HG02943 (cell line): ENCODE results near the gene PSMD3.

Experiments used
- ATAC-seq: cut with Tn5 transposase; IDR thresholded peaks from one replicate; pipeline ENCODE4 v1.9.1; 2021; ENCODE audit warnings: mild to moderate bottlenecking, low read depth, moderate library complexity; ENCODE audit not compliant: unreplicated experiment

The PSMD3 gene

GRCh38 chr17:40019140-40019991 lies 38.8 kb downstream of the PSMD3 start:
- no peak for ATAC-seq

DNA sequence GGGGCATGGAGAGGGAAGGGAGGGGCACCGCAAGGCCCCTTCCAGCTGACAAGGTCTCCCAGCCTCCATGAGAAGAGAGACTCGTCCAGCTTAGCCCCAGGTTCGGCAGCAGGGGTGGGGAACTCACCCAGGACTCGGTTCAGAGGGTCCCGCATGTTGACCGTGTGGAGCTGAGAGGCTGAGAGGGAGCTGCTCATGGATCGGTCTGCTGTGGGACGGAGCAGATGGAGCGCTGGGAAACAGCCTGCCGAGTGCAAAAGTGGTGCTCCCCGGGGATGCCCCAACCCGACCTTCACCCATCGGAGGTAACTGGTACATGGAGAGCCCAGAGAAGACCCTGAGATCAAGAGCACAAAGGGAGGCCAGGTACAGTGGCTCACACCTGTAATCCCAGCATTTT lies 39.5 kb downstream of the PSMD3 start:
- no peak for ATAC-seq

- ATAC-seq: no peak
Measured at GRCh38 chr17:40021451-40021971, 40.9 kb downstream of the PSMD3 start.

DNA sequence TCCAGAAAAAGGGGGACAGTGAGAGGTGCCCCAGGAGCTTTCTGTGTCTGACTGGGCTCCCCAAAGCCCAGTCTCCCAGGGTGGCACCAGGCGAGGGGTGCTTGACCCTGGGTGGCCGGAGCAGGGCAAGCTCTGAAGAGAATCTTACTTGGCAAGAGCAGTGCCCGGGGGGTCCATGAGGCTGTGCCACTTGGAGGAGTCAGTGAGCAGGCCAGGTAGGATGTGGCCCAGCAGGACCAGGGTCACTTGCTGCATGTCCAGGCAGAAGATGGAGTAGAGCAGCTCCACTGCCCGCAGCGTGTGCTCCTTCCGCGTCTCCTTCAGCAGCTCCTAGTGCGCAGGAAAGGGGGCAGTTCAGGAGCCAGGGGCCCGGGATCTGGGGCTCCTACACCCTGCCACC lies 41.9 kb downstream of the PSMD3 start:
- no peak for ATAC-seq

DNA sequence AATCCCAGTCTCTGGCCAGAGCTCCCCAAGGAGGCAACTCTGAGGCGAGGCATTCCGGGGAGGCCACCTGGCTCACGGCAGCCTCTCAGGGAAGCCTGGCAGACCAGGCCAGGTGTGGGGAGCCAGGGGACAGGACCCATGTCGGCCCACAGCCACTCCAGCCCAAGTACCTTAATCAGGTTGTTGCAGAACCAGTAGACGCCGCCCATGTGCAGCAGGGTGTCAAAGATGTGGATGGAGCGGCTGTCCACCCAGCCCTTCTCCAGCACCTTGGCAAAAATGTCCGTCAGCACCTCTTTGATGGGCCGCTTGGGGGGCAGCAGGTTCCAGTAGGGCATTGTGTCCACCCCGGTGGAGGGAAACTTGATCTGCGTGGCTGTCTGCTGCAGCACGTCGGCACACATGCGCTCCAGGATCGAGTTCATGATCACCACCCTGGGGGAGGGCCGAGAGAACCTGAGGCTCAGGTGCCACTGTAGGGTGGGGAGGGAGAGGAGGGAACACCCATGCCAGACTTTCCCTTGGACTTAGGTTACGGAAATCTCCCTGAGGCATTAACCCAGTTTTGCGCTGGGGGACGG lies 42.4 kb downstream of the PSMD3 start:
- ATAC-seq: no peak

- ATAC-seq: no peak
Measured at GRCh38 chr17:40023590-40024292, 43.1 kb downstream of the PSMD3 start.

DNA sequence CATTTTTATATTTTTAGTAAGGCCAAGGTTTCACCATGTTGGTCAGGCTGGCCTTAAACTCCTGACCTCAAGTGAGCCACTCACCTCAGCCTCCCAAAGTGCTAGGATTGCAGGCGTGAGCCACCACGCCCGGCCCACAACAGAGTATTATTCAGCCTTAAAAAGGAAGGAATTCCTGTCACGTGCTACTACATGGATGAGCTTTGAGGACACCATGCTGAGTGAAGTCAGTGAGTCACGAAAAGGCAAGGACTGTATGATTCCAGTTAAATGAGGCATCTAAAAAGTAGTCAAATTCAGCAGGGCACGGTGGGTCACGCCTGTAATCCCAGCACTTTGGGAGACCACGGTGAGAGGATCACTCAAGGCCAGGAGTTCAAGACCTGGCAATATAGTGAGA lies 44.3 kb downstream of the PSMD3 start:
- ATAC-seq: no peak

DNA sequence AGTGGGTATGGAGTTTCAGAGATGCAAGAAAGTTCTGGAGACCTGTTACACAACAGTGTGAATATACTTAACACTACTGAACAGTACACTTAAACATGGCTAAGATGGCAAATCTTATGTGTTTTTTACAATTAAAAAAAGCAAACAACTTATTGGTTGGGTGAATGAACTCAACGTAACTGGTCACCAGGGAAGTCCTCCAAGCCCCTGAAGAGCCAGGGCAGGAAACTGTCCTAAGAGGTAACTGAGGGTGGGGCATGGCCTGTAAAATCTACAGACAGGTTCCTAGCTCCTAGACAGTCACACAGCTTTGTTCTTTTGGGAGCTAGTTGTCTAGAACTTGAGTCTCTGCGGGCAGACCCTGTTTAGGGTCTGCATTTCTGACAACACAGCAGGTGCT lies 45.0 kb downstream of the PSMD3 start:
- no peak for ATAC-seq

- ATAC-seq: no peak
Measured at GRCh38 chr17:40025991-40026815, 45.6 kb downstream of the PSMD3 start.

GRCh38 chr17:40026816-40027613 lies 46.4 kb downstream of the PSMD3 start:
- no peak for ATAC-seq

GRCh38 chr17:40027614-40028012 lies 47.0 kb downstream of the PSMD3 start:
- no peak for ATAC-seq

GRCh38 chr17:40028595-40028994 lies 48.0 kb downstream of the PSMD3 start:
- no peak for ATAC-seq

DNA sequence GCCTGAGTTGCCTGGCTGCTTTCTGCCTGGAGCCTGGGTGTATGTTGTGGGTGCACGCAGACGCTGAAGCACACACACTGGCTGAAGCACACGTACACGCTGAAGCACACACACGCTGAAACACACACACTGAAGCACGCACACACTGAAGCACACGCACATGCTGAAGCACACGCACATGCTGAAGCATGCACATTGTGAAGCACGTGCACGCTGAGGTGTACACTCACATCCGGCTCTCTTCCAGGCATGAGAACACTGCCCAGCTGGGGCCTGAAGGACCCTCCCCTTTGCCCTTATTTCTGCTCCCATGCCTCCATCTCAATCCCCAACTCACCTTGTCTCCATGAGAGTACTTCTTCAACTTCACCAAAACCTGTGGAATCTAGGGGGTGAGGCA lies 51.1 kb downstream of the PSMD3 start:
- ATAC-seq: no peak

GRCh38 chr17:40032322-40033320 lies 52.0 kb downstream of the PSMD3 start:
- no peak for ATAC-seq

DNA sequence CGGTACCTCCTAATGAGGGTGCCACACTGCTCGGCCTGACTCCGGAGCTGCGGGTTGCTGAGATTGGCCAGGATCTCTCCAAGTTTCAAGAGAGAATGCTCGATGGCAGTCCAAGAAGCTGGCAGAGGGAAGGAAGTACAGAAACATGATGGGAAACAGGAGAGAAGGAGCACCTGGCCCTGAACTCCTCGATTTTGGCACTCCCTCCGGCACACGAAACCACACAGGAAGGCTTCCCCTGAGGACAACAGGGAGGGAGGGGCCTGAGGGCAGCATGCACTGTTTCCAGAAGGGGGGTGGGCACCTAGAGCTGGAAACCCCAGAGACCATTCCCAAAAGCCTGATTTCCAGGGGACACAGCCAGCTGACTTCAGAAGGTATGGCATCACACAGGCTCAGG lies 52.7 kb downstream of the PSMD3 start:
- ATAC-seq: no peak

GRCh38 chr17:40034426-40035161 lies 54.0 kb downstream of the PSMD3 start:
- ATAC-seq: no peak

GRCh38 chr17:40035162-40035559 lies 54.6 kb downstream of the PSMD3 start:
- ATAC-seq: no peak
